GM21390 (cell line): ENCODE data around the gene DNMT1.
"Not testable (repeated sequence)": the region's sequence is repeated elsewhere in the genome, so short reads cannot be mapped to it uniquely, and the experiment has no call there.

Source experiments
- ATAC-seq: cut with Tn5 transposase; IDR thresholded peaks from one replicate; pipeline ENCODE4 v1.9.1; 2021; ENCODE audit not compliant: unreplicated experiment

DNMT1 gene

DNA sequence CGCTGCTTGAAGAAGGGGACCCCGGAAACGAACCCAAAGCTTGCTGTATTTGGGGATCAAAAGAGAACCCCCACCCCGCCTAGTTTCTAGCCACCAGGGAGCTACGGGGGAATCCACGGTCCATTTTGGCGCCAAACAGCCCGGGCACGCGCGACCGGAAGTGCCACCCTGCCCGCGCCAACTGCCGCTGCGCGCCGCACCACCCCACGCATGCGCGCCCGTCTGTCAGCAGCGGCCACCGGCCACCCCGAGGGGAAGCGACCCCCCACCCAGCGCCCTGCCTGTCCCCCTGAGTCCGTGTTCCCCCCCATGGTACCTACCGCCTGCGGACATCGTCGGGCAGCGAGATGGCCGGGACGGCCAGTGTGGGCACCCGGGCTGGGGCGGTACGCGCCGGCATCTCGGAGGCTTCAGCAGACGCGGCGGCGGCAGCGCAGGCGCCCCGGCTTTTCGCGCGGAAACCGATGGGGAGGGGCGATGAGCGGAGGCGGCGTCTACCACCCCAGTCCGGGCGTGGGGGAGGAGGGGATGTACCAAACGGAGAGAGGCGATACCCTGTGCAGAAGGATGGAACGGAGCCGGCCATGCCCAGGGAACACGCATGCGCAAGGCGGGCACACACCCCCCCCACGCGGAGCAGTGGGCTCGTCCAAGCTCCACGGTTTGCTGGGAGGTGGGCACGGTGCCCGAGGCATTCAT, at the start of gene DNMT1:
Gene DNMT1, minus strand, starts transcription at position 454 of the 699 bp plus-strand sequence. Its CDS starts 54 bp downstream, at position 400.
- peak; percentile 67 for ATAC-seq

- no peak for ATAC-seq
Observed at GRCh38 chr19:10243606-10244005, 48.9 kb upstream of the DNMT1 start.

GRCh38 chr19:10241826-10242449, 47.2 kb upstream of the DNMT1 start:
- not testable (repeated sequence) for ATAC-seq

DNA sequence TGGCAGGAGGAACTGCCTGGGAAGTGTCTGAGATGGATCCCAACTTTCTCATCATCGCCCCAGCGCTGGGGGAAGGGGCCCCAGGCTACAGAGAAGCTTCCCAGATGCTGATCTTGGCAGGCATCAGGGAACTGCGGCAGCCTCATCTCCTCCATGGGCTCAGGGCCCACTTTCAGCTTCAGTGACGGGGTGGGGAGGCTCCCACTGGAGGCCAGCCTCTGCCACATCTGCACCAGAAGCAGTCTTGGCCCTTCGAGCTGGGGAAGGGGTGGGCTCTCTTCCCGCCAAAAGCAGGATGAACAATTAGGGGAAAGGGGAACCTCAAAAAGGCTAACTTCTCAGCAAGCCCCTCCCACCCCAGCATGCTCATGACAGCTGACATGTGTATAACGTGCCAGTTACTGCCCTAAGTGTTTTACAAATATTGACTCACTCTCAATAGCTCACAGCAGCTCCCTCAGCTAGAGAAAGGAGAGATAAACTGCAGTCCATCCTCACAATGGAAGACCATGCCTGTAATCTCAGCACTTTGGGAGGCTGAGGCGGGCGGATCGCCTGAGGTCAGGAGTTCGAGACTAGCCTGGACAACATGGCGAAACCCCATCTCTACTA, 43.5 kb upstream of the DNMT1 start:
- ATAC-seq, result no peak

DNA sequence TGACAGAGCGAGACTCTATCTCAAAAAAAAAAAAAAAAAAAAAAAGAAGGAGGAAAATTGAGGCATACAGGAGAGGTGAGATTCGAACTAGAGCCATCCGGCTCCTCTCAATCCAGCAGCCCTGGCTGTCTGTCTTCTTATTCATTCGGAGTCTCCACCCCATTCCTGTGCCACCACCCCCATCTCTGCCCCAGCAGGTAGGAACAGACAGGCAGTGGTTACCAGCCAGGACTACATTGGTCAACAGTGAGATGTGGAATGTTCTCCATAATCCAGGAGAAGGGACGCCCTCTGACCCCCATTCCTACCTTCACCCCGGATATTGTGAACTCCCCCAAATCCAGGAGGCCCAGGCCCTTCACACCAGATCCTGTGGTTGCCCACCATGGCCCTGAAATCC, 42.9 kb upstream of the DNMT1 start:
- ATAC-seq, result no peak

DNA sequence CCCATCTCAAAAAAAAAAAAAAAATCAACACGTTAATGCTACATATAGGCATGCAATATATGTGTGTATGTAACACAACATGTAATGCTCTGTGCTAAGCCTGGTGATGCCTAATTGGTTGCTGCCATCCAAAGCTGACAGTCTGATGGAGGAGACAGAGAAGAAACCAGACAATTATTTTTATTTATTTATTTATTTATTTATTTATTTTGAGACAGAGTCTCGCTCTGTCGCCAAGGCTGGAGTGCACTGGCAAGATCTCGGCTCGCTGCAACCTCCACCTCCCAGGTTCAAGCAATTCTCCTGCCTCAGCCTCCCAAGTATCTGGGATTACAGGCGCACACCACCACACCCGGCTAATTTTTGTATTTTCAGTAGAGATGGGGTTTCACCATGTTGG, 40.7 kb upstream of the DNMT1 start:
- not testable (repeated sequence) for ATAC-seq

DNA sequence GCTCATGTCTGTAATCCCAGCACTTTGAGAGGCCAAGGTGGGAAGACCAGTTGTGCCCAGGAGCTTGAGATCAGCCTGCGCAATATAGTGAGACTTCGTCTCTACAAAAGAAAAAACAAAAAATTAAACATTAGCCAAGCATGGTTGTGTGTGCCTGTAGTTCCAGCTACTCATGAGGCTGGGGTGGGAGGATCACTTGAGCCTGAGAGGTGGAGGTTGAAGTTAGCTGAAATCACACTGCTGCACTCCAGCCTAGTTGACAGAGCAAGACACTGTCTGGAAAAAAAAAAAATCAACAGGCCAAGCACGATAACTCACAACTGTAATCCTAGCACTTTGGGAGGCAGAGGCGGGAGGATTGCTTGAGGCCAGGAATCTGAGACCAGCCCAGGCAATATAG, 40.2 kb upstream of the DNMT1 start:
- ATAC-seq, result no peak

DNA sequence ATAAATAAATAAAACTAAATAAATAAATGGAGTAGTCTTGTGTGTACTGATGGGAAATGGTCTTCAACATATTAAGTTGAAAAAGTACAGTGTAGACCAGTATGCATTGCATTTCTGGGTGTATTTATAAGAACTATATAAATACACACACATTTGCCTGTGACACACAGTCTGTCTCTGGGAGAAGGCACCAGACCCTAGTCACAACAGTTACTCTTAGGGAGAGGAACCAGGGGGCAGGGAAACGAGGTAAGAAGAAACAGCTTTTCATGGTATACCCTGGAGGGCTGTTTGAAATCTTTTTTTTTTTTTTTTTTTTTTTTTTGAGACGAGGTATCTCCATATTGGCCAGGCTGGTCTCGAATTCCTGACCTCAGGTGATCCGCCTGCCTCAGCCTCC, 39.2 kb upstream of the DNMT1 start:
- ATAC-seq, result no peak

DNA sequence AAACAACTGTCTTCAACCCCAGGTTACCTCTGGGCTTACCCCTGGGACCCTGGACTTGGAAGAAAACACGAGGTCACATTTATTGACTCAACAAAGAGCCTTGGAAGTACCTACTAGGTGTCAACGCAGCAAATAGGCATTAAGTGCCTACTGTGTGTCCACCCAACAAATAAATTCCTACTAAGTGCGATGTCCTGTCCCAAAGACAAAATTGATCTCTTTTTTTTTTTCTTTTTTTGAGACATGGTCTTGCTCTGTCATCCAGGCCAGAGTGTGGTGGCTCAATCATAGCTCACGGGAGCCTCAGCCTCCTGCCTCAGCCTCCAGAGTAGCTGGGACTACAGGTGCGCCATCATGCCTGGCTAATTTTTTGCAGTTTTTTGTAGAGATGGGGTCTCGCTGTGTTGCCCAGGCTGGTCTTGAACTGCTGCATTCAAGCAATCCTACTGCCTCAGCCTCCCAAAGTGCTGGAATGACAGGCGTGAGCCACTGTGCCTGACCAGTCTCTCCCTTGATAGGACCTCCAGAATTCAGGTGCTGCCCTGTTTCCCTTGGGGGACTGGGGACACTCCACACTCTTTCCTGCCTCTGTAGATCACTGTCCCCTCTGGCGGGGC, 37.0 kb upstream of the DNMT1 start:
- no peak for ATAC-seq

GRCh38 chr19:10230861-10231611, 36.3 kb upstream of the DNMT1 start, which contains the start of gene S1PR2:
Gene S1PR2, minus strand, starts transcription at chr19:10231331. Its CDS starts 6,426 bp downstream, at chr19:10224905.
- no peak for ATAC-seq

DNA sequence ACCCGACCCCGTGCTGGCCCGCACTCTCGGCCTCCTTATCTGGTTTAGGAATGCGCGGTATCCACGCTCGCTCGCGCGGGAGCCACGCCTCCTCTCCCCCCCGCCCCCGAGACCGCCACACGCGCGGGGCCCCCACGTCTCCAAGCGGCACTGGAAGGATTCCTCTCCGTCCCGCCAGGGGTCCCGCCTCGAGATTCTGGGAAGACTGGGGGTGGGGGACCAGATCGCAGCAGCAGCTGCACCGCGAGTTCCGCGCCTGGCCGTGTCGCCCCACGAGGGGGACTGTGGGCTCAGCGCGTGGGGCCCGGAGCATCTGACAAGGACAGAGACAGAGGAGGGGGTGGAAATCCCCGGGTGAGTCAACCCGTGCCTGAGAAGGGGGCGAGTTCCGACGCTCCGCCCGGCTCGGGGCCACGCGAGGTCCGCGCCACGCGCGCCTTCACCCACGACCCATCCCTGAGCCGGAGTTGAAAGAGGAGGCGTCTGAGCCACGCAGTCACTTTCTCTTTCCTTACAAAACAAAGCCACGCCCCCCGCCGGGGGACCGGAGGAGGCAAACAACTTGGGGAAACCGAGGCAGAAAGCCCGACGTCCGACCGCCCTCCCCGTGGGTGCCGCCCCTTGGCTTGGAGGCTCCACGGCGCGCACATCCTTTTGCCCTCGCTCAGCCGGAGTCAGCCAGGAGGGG, 35.6 kb upstream of the DNMT1 start:
- ATAC-seq, result no peak

- ATAC-seq, result no peak
Observed at GRCh38 chr19:10228920-10229319, 34.2 kb upstream of the DNMT1 start.

DNA sequence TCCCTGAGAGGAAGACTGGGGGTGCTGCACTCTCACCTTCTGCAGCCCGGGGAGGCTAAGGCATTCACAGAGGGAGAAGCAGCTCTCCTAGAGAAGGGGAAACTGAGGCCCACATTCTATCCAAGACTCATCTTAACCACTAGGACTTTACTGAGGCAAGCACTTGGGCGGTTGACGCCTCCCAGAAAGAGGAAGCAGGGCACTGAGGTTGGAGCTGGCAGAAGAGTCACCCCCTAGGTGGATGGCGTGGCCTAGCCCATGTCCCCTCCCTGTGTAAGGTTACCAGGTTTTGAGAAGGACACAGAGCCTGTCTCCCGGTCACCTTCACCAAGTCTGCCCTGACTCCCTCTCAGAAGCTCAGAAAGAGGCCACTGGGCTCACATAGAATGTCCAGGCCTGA, 33.6 kb upstream of the DNMT1 start:
- no peak for ATAC-seq

GRCh38 chr19:10227026-10227971, 32.5 kb upstream of the DNMT1 start:
- ATAC-seq, result no peak

GRCh38 chr19:10226376-10227025, 31.7 kb upstream of the DNMT1 start:
- ATAC-seq, result no peak

GRCh38 chr19:10226021-10226375, 31.2 kb upstream of the DNMT1 start:
- no peak for ATAC-seq

DNA sequence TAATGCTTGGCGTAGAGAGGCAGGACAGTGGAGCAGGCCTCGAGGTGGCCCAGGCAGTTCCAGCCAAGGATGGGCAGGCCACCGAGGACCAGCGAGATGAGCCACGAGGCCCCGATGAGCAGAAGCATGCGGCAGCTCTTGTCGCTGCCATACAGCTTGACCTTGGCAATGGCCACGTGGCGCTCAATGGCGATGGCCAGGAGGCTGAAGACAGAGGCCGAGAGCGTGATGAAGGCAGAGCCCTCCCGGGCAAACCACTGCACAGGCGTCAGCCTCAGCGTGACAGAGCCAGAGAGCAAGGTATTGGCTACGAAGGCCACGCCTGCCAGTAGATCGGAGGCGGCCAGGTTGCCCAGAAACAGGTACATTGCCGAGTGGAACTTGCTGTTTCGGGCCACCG, 29.6 kb upstream of the DNMT1 start:
- ATAC-seq, result no peak

DNA sequence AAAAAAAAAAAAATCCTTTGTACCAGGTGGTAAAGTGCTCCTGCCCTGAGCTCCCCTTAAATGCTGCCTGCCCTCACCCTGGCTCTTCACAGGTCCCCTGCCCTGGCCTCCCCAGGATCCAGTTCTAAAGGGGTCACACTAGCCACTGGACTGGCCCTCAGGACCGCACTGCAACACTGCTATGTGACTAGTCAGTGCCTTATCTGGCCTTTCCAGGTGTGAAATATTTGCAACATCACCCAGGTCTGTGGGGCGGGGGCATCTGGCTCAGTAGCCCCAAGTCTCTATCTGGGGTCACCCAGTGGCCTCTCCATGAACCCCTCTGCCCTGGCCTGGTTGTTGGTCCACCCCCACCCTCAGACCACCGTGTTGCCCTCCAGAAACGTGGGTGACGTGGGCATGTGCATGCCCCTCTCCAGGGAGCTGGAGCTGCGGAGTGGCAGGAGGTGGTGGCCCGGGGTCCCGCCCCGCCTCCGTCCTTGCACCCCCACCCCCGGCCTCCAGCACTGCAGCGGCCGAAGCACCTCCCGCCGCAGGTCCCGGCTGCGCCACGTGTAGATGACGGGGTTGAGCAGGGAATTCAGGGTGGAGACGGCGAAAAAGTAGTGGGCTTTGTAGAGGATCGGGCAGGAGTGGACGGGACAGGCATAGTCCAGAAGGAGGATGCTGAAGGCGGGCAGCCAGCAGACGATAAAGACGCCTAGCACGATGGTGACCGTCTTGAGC, 28.9 kb upstream of the DNMT1 start:
- ATAC-seq, result no peak
